Duodenal mucosa (tissue), 2 donors: ENCODE measurements around the gene ERLEC1.
A peak's percentile ranks its signal among the peaks of the same experiment; 100 is the strongest.

Experiments
- H3K27ac ChIP-seq: one replicate; pipeline ENCODE4 v1.7.0; 2013; ENCODE audit warnings: low read depth, low read length
- H3K27me3 ChIP-seq, 2 donors: one replicate each; pipeline ENCODE4 v1.7.0; 2013; ENCODE audit warnings: low read length in 2 of 2, control low read depth in 1 of 2; ENCODE audit not compliant: insufficient read depth in 2 of 2, control insufficient read depth in 1 of 2
- H3K36me3 ChIP-seq, 2 donors: one replicate each; pipeline ENCODE4 v1.7.0; 2013; ENCODE audit warnings: low read length in 2 of 2, control low read depth in 1 of 2; ENCODE audit not compliant: insufficient read depth in 2 of 2, control insufficient read depth in 1 of 2
- H3K4me1 ChIP-seq, 2 donors: one replicate each; pipeline ENCODE4 v1.7.0; 2013; ENCODE audit warnings: low read length in 2 of 2, control low read depth in 1 of 2; ENCODE audit not compliant: insufficient read depth in 2 of 2, control insufficient read depth in 1 of 2
- H3K4me3 ChIP-seq, 2 donors: one replicate each; pipeline ENCODE4 v1.7.0; 2013; ENCODE audit warnings: low read length in 2 of 2, low read depth in 1 of 2
- H3K9ac ChIP-seq, 2 donors: one replicate each; pipeline ENCODE4 v1.7.0; 2013; ENCODE audit warnings: low read length in 2 of 2, low read depth in 1 of 2
- H3K9me3 ChIP-seq, 2 donors: one replicate each; pipeline ENCODE4 v1.7.0; 2013; ENCODE audit warnings: low read length in 2 of 2, control low read depth in 1 of 2; ENCODE audit not compliant: control insufficient read depth in 1 of 2

ERLEC1 gene

DNA sequence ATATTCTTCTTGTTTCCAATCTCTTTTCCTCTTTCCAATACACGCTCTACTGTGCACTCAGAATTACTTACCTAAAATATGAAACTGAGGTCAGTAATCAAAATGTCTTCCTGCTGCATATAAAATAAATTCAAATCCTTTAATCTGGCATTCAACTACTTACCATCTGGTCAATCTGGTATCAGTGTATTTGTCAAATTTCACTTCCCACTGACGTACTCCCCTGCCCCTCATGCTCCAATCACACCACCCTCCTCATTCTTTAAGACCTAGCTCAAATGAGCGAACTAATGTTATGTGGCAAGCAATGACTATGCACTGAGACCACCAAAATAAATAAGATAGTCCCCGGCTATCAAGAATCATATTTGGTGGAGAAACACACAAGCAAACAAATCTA lies 6.8 kb upstream of the ERLEC1 start:
- H3K27ac ChIP-seq, result no peak overlapping the region
- peaks cover 0 to 8% of the 10 kb centered on the region in 2 donors for H3K36me3 ChIP-seq
- no peaks in the 10 kb centered on the region for H3K9me3 ChIP-seq
- H3K4me1 ChIP-seq, result peaks cover 9 to 11% of the 10 kb centered on the region in 2 donors
- H3K27me3 ChIP-seq, result no peaks in the 10 kb centered on the region
- H3K4me3 ChIP-seq, result no peak overlapping the region
- no peak overlapping the region for H3K9ac ChIP-seq

DNA sequence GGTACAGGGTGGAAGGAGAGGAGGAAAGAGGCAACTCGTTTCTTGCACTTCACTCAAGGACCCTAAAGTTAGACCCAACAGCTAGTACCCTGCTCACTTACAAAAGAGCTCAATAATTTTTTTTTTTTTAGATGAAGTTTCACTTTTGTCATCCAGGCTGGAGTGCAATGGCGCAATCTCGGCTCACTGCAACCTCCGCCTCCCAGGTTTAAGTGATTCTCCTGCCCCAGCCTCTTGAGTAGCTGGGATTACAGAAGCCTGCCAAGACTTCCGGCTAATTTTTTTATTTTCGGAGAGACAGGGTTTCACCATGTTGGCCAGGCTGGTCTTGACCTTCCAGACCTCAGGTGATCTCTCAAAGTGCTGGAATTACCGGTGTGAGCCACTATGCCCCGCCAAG lies 4.2 kb upstream of the ERLEC1 start:
- no peaks in the 10 kb centered on the region for H3K9me3 ChIP-seq
- H3K4me3 ChIP-seq, result no peak overlapping the region
- H3K9ac ChIP-seq, result no peak overlapping the region
- H3K27me3 ChIP-seq, result no peaks in the 10 kb centered on the region
- peaks cover 20 to 24% of the 10 kb centered on the region in 2 donors for H3K4me1 ChIP-seq
- peaks cover 0 to 5% of the 10 kb centered on the region in 2 donors for H3K36me3 ChIP-seq
- H3K27ac ChIP-seq, result no peak overlapping the region

DNA sequence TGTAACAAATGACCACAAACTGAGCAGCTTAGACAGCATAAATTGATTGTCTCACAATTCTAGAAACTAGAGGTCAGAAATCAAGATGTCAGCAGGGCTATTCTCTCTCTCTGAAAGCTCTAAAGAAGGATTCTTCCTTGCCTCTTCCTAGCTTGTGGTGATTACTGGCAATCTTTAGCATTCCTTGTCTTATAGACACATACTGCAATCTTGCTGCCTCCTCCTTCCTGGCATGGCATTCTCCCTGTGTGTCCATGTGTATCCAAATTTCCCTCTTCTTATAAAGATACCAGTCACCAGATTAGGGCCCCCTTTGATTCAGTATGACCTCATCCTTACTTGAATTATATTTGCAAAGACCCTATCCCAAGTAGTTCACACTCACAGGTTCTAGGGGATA lies 2.4 kb upstream of the ERLEC1 start:
- no peak overlapping the region for H3K4me3 ChIP-seq
- peaks cover 31 to 32% of the 10 kb centered on the region in 2 donors for H3K4me1 ChIP-seq
- no peak overlapping the region for H3K9ac ChIP-seq
- H3K9me3 ChIP-seq, result no peaks in the 10 kb centered on the region
- H3K27ac ChIP-seq, result no peak overlapping the region
- peaks cover 0 to 5% of the 10 kb centered on the region in 2 donors for H3K36me3 ChIP-seq
- H3K27me3 ChIP-seq, result no peaks in the 10 kb centered on the region

DNA sequence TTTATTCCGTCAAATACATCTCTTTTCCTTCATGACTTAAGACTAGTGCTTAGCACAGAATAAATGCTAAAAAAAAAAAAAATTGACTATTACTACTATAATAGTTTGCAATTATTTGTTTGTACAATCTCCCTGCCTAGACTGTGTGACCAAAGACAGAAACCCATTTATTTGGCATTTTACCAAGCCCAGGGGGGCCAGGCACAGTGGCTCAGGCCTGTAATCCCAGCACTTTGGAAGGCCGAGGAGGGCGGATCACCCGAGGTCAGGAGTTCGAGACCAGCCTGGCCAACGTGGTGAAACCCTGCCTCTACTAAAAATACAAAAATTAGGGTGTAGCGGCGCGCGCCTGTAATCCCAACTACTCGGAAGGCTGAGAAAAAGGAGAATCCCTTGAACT lies 1.5 kb upstream of the ERLEC1 start:
- peaks cover 31 to 32% of the 10 kb centered on the region in 2 donors for H3K4me1 ChIP-seq
- no peaks in the 10 kb centered on the region for H3K27me3 ChIP-seq
- H3K9me3 ChIP-seq, result no peaks in the 10 kb centered on the region
- H3K36me3 ChIP-seq, result peaks cover 0 to 5% of the 10 kb centered on the region in 2 donors
- peak overlapping the region; percentile 100 for H3K4me3 ChIP-seq
- H3K27ac ChIP-seq, result no peak overlapping the region
- peak overlapping the region in 1 of 2 donors; percentile 81 for H3K9ac ChIP-seq

DNA sequence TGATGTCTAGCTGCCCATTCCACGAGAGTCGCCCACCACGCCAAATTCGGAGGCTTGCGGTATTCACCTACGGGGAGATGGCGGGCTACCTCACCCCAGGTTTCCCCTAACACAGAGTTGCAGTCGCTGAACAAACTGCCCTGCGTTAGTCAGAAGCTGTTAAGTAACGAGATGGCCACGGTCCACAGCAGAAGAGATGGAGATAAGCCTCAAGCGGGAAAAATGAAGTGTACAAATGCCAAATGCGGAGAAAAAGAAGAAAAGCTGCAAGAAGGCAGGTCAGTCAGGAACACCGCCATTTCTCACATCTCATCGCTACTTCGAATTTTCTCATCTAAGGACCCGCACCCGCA lies 516 bp upstream of the ERLEC1 start:
- peaks cover 0 to 5% of the 10 kb centered on the region in 2 donors for H3K36me3 ChIP-seq
- no peaks in the 10 kb centered on the region for H3K27me3 ChIP-seq
- H3K4me3 ChIP-seq, result peak overlapping the region; percentile 100
- H3K9me3 ChIP-seq, result no peaks in the 10 kb centered on the region
- H3K4me1 ChIP-seq, result peaks cover 31 to 32% of the 10 kb centered on the region in 2 donors
- H3K27ac ChIP-seq, result peak overlapping the region; percentile 58
- peak overlapping the region; percentile 81 to 96 for H3K9ac ChIP-seq

DNA sequence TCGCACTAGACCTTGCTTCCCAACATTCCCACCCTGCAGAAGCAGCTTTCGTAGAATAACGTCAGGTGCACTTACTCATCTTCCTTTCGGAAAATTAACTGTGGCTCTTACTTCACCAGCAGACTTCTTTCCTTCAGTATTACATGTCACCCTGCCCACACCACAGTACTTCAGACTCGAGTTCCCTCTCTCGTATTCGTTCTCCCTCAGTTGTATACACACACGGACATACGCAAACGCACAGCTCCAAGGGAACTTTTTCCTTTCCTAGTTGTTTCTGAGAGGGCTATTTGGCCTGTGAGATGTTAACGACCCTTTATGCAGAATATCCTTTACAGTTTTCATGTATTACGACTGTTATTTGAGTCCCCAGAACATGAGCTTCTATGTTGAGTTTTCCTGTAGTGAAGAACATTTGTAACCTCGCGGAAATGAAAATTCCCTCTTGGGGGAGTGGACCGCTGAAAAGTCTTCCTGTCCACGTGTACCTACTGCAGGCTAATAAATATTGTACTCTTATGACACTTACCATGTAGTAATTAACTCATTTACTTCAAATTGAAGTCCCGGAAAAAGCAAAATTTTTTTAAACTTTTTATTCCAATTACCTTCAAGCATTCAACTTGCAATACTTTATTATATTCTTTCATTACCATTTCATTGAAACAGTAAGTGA lies 908 bp downstream of the ERLEC1 start:
- no peaks in the 10 kb centered on the region for H3K9me3 ChIP-seq
- no peaks in the 10 kb centered on the region for H3K36me3 ChIP-seq
- H3K27me3 ChIP-seq, result no peaks in the 10 kb centered on the region
- H3K4me1 ChIP-seq, result peaks cover 31 to 32% of the 10 kb centered on the region in 2 donors
- H3K4me3 ChIP-seq, result peak overlapping the region; percentile 100
- H3K9ac ChIP-seq, result peak overlapping the region; percentile 81 to 96
- H3K27ac ChIP-seq, result peak overlapping the region; percentile 58

DNA sequence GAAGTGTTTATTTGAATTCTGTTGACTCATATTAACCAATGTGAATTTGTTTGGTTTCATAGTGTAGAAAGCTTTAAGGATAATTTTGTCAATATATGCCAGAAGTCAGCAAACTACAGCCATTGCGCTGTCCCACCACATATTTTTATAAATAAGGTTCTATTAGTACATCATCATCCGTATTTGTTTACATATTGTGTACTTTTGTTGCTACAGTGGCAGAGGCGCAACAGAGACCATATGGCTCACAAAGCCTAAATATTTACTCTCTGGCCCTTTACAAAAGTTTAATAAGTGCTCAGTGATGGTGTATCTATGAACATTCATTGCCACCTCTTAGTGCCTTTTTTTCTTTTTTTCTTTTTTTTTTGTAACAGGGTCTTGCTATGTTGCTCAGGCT lies 6.4 kb downstream of the ERLEC1 start:
- Histone ChIP-seq H3K27ac (no peak overlapping the region), H3K9me3 (no peaks in the 10 kb centered on the region), H3K36me3 (peaks cover 7 to 17% of the 10 kb centered on the region in 2 donors), H3K4me1 (peaks cover 2 to 5% of the 10 kb centered on the region in 2 donors), H3K27me3 (no peaks in the 10 kb centered on the region), H3K4me3 (no peak overlapping the region), H3K9ac (no peak overlapping the region)

DNA sequence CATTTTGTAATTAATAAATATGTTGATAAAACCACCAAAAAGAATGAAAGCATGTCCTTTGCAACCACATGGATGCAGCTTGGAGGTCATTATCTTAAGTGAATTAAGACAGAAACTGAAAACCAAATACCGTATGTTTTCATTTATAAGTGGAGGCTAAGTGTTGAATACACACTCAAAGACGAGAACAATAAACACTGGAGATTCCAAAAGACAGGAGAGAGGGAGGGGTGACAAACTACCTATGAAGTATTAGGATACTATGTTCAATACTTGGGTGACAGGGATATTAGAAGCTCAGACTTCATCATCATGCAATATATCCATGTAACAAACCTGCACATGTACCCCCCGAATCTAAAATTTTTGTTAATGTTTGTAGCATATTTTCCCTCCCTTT lies 7.0 kb downstream of the ERLEC1 start:
- H3K36me3 ChIP-seq, result peaks cover 9 to 20% of the 10 kb centered on the region in 2 donors
- H3K27me3 ChIP-seq, result no peaks in the 10 kb centered on the region
- no peak overlapping the region for H3K4me3 ChIP-seq
- H3K9ac ChIP-seq, result no peak overlapping the region
- H3K4me1 ChIP-seq, result no peaks in the 10 kb centered on the region
- no peaks in the 10 kb centered on the region for H3K9me3 ChIP-seq
- H3K27ac ChIP-seq, result no peak overlapping the region

DNA sequence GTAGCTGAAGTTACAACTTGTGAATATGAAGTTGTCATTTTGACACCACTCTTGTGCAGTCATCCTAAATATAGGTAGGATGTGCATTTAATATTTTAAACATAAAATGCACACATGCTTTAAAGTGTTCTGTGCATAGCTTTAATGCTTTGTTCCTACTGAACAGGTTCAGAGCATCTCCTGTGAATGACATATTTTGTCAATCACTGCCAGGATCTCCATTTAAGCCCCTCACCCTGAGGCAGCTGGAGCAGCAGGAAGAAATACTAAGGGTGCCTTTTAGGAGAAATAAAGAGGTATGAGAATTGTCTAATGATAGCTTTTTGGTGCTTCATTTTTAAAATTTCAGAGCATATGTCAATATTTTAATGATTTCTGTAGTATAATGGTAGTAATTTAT lies 14.7 kb downstream of the ERLEC1 start:
- Histone ChIP-seq H3K4me3 (no peak overlapping the region), H3K9me3 (no peaks in the 10 kb centered on the region), H3K36me3 (peaks cover 18 to 45% of the 10 kb centered on the region in 2 donors), H3K27me3 (no peaks in the 10 kb centered on the region), H3K4me1 (no peaks in the 10 kb centered on the region), H3K27ac (no peak overlapping the region), H3K9ac (no peak overlapping the region)

DNA sequence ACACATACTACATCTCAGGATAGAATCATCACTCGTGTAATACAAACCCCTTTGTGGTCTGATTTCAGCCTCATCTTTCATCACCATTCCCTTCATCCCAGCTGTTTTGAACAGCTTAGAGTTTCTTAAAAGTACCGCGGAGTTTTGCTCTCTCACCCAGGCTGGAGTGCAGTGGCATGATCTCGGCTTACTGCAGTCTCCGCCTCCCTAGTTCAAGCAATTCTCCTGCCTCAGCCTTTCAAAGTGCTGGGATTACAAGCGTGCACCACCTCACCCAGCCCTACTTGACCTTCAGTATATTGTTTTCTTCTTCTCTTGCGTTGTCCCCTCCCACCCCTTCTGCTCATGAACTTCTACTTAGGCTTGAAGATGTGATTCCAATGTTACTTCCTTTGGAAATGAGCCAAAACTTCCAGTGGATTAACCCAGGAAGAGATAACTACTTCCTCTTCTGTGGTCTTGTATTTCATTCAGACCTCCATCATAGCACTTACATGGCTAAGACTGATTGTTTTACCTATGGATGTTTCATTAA lies 15.8 kb downstream of the ERLEC1 start:
- Histone ChIP-seq H3K4me1 (no peaks in the 10 kb centered on the region), H3K9ac (no peak overlapping the region), H3K4me3 (no peak overlapping the region), H3K36me3 (peaks cover 18 to 56% of the 10 kb centered on the region in 2 donors), H3K9me3 (no peaks in the 10 kb centered on the region), H3K27me3 (no peaks in the 10 kb centered on the region), H3K27ac (no peak overlapping the region)
